Measurements from ENCODE around the gene CUL1. TPM values are rescaled to one million over a fixed set of nuclear protein-coding genes. Genes with fewer than 3 reads are reported as not detected.
A peak's percentile ranks its signal among the peaks of the same experiment; 100 is the strongest.

CUL1 gene
- total and polyA plus RNA-seq, 12 donors = 14.0 to 53.4 (median 43.5) TPM

GRCh38 chr7:148711191-148712102 lies 12.7 kb downstream of the CUL1 start:
- DNase-seq (no peak), ATAC-seq (no peak)
- Histone ChIP-seq H3K27ac (no peak overlapping the region), H3K27me3 (no peaks in the 10 kb centered on the region), H3K4me3 (no peak overlapping the region), H3K4me1 (peaks cover 0 to 83% (median 50%) of the 10 kb centered on the region in 9 donors), H3K9me3 (peaks cover 0 to 1% (median 0%) of the 10 kb centered on the region in 11 donors), H3K36me3 (no peaks in the 10 kb centered on the region)
- TF ChIP-seq CTCF (IDR thresholded peaks at IDR 0.05) = no peak
- WGBS, 2 donors = 84% methylated on average over 16 of the region's 16 CpGs
- intact Hi-C loops (cut with DNase I) = no loop called here

GRCh38 chr7:148712678-148713329 lies 14.1 kb downstream of the CUL1 start:
- intact Hi-C loops (cut with DNase I) = no loop called here
- H3K27me3 ChIP-seq = no peaks in the 10 kb centered on the region
- no peaks in the 10 kb centered on the region for H3K36me3 ChIP-seq
- peak overlapping the region in 1 of 10 donors; percentile 11 for H3K27ac ChIP-seq
- DNase-seq (no peak), ATAC-seq (peak in 3 of 8 donors; percentile 21 to 50 (median 49))
- H3K9me3 ChIP-seq = peaks cover 0 to 7% (median 0%) of the 10 kb centered on the region in 11 donors
- H3K4me3 ChIP-seq = no peak overlapping the region
- peaks cover 4 to 74% (median 45%) of the 10 kb centered on the region in 9 donors for H3K4me1 ChIP-seq
- WGBS, 2 donors = 43 to 50% methylated on average over 4 of the region's 4 CpGs
- no peak for TF ChIP-seq CTCF (IDR thresholded peaks at IDR 0.05)

- intact Hi-C loops (cut with DNase I) = no loop called here
- Histone ChIP-seq H3K27ac (no peak overlapping the region), H3K36me3 (no peaks in the 10 kb centered on the region), H3K4me3 (no peak overlapping the region), H3K9me3 (peaks cover 0 to 7% (median 0%) of the 10 kb centered on the region in 11 donors), H3K27me3 (no peaks in the 10 kb centered on the region), H3K4me1 (peaks cover 4 to 72% (median 50%) of the 10 kb centered on the region in 9 donors)
- 69 to 82% methylated on average over 2 of the region's 2 CpGs for WGBS, 2 donors
- DNase-seq (no peak), ATAC-seq (no peak)
- no peak for TF ChIP-seq CTCF (IDR thresholded peaks at IDR 0.05)
These were observed 15.8 kb downstream of the CUL1 start for GRCh38 chr7:148714498-148714897.

- Histone ChIP-seq H3K36me3 (no peaks in the 10 kb centered on the region), H3K27ac (no peak overlapping the region), H3K9me3 (peaks cover 0 to 7% (median 0%) of the 10 kb centered on the region in 11 donors), H3K4me3 (no peak overlapping the region), H3K4me1 (peaks cover 7 to 75% (median 55%) of the 10 kb centered on the region in 9 donors), H3K27me3 (no peaks in the 10 kb centered on the region)
- no peak for TF ChIP-seq CTCF (IDR thresholded peaks at IDR 0.05)
- intact Hi-C loops (cut with DNase I) = no loop called here
- no peak for DNase-seq
- no peak for ATAC-seq
- 88% methylated on average over 6 of the region's 6 CpGs for WGBS, 2 donors
These were observed 16.3 kb downstream of the CUL1 start for GRCh38 chr7:148715027-148715426.
